Endothelial cell (in vitro differentiated cells): ENCODE measurements around the gene WNT4. TPM values are rescaled to one million over a fixed set of nuclear protein-coding genes. Genes with fewer than 3 reads are reported as not detected.

ENCODE experiments used
- DNase-seq: peaks from one replicate; pipeline ENCODE4 v3.0.0; 2021; ENCODE audit warnings: low spot score
- H3K27ac Mint-ChIP-seq: one replicate; pipeline ENCODE4 v1.8.0; 2021; ENCODE audit warnings: mixed read lengths, inconsistent platforms; ENCODE audit not compliant: unreplicated experiment
- H3K27me3 Mint-ChIP-seq: one replicate; pipeline ENCODE4 v1.8.0; 2021; ENCODE audit warnings: mild to moderate bottlenecking, moderate library complexity, mixed read lengths, inconsistent platforms; ENCODE audit not compliant: unreplicated experiment
- H3K36me3 Mint-ChIP-seq: one replicate; pipeline ENCODE4 v1.8.0; 2021; ENCODE audit warnings: mild to moderate bottlenecking, low read depth, mixed read lengths, inconsistent platforms; ENCODE audit not compliant: unreplicated experiment
- H3K4me1 Mint-ChIP-seq: one replicate; pipeline ENCODE4 v1.8.0; 2021; ENCODE audit warnings: mild to moderate bottlenecking, mixed read lengths, inconsistent platforms; ENCODE audit not compliant: unreplicated experiment
- H3K4me3 Mint-ChIP-seq: one replicate; pipeline ENCODE4 v1.8.0; 2021; ENCODE audit warnings: mild to moderate bottlenecking, mixed read lengths, inconsistent platforms; ENCODE audit not compliant: unreplicated experiment
- H3K9me3 Mint-ChIP-seq: one replicate; pipeline ENCODE4 v1.8.0; 2021; ENCODE audit warnings: mixed read lengths, inconsistent platforms; ENCODE audit not compliant: unreplicated experiment
- CTCF ChIP-seq: fragments of 200-600 bp; sonication (generic); IDR thresholded peaks from one replicate; pipeline ENCODE4 v1.5.0; 2021; ENCODE audit warnings: antibody characterized with exemption; ENCODE audit not compliant: unreplicated experiment
- total RNA-seq: library from RNA; stranded (reverse); fragmentation: NEBNext Ultra II Directional; extraction: Animal tissue kit (Norgen Biotek cat#: 25700); gene quantifications from one replicate; pipeline ENCODE4 v1.2.1, GENCODE V29; 2021; ENCODE audit not compliant: unreplicated experiment

WNT4 gene
- total RNA-seq, 1 donor from 2014 or later: 0.77 TPM

- Mint-ChIP-seq H3K27ac (peak overlapping the region; percentile 80), H3K36me3 (peaks cover 14% of the 10 kb centered on the region), H3K27me3 (peaks cover 7% of the 10 kb centered on the region), H3K4me1 (peaks cover 32% of the 10 kb centered on the region), H3K4me3 (no peak overlapping the region), H3K9me3 (no peaks in the 10 kb centered on the region)
- DNase-seq: no peak
- TF ChIP-seq CTCF: no peak
Observed at GRCh38 chr1:22114083-22115012, 28.5 kb downstream of the WNT4 start.

GRCh38 chr1:22112554-22112953 is 30.3 kb downstream of the WNT4 start:
- no peak overlapping the region for H3K4me3 Mint-ChIP-seq
- H3K4me1 Mint-ChIP-seq: peaks cover 32% of the 10 kb centered on the region
- no peak for TF ChIP-seq CTCF
- H3K27me3 Mint-ChIP-seq: peaks cover 7% of the 10 kb centered on the region
- no peaks in the 10 kb centered on the region for H3K9me3 Mint-ChIP-seq
- H3K27ac Mint-ChIP-seq: no peak overlapping the region
- no peak for DNase-seq
- H3K36me3 Mint-ChIP-seq: peaks cover 17% of the 10 kb centered on the region

GRCh38 chr1:22111620-22112019 is 31.3 kb downstream of the WNT4 start:
- no peak overlapping the region for H3K4me3 Mint-ChIP-seq
- TF ChIP-seq CTCF: no peak
- DNase-seq: no peak
- peaks cover 32% of the 10 kb centered on the region for H3K4me1 Mint-ChIP-seq
- peaks cover 17% of the 10 kb centered on the region for H3K36me3 Mint-ChIP-seq
- no peaks in the 10 kb centered on the region for H3K9me3 Mint-ChIP-seq
- no peak overlapping the region for H3K27ac Mint-ChIP-seq
- peaks cover 7% of the 10 kb centered on the region for H3K27me3 Mint-ChIP-seq

- Mint-ChIP-seq H3K27ac (no peak overlapping the region), H3K4me1 (peaks cover 32% of the 10 kb centered on the region), H3K36me3 (peaks cover 20% of the 10 kb centered on the region), H3K27me3 (peaks cover 3% of the 10 kb centered on the region), H3K4me3 (no peak overlapping the region), H3K9me3 (no peaks in the 10 kb centered on the region)
- no peak for TF ChIP-seq CTCF
- DNase-seq: no peak
Observed at GRCh38 chr1:22111115-22111514, 31.8 kb downstream of the WNT4 start.

GRCh38 chr1:22110016-22110415 is 32.9 kb downstream of the WNT4 start:
- no peak for TF ChIP-seq CTCF
- H3K27me3 Mint-ChIP-seq: peaks cover 3% of the 10 kb centered on the region
- no peak for DNase-seq
- peaks cover 25% of the 10 kb centered on the region for H3K4me1 Mint-ChIP-seq
- no peak overlapping the region for H3K27ac Mint-ChIP-seq
- H3K36me3 Mint-ChIP-seq: peaks cover 18% of the 10 kb centered on the region
- no peaks in the 10 kb centered on the region for H3K9me3 Mint-ChIP-seq
- no peak overlapping the region for H3K4me3 Mint-ChIP-seq
